GM20000 (cell line): ENCODE results near the gene GPR157.

Experiments used
- DNase-seq: peaks from one replicate; pipeline ENCODE4 v3.0.0; 2012; ENCODE audit warnings: low spot score
- CTCF ChIP-seq: IDR thresholded peaks from 2 replicates; pipeline ENCODE4 v1.5.1; 2012; ENCODE audit warnings: mild to moderate bottlenecking, control low read depth; ENCODE audit errors: extremely low read depth, missing control alignments

The GPR157 gene

GRCh38 chr1:9052272-9053049 lies 76.4 kb downstream of the GPR157 start:
- TF ChIP-seq CTCF: no peak
- DNase-seq: no peak

GRCh38 chr1:9051379-9051778 lies 77.5 kb downstream of the GPR157 start:
- no peak for TF ChIP-seq CTCF

GRCh38 chr1:9050803-9051202 lies 78.1 kb downstream of the GPR157 start:
- DNase-seq: no peak
- no peak for TF ChIP-seq CTCF

More at GRCh38 chr1:9051379-9051778, 77.5 kb downstream of the GPR157 start:
- no peak for DNase-seq
